Skeletal muscle tissue (tissue), 4 donors: ENCODE measurements around the gene CDK18. TPM values are rescaled to one million over a fixed set of nuclear protein-coding genes. Genes with fewer than 3 reads are reported as not detected.
A peak's percentile ranks its signal among the peaks of the same experiment; 100 is the strongest.

Source experiments
- H3K27ac ChIP-seq: one replicate; pipeline ENCODE4 v1.7.0; 2013; ENCODE audit warnings: mild to moderate bottlenecking, low read depth, low read length, inconsistent platforms
- H3K27me3 ChIP-seq, 3 donors: one replicate each; pipeline ENCODE4 v1.7.0; 2013; ENCODE audit warnings: low read length in 3 of 3; ENCODE audit not compliant: control insufficient read depth in 3 of 3, insufficient read depth in 3 of 3
- H3K36me3 ChIP-seq, 3 donors: one replicate each; pipeline ENCODE4 v1.7.0; 2013; ENCODE audit warnings: low read length in 3 of 3; ENCODE audit not compliant: control insufficient read depth in 3 of 3, insufficient read depth in 3 of 3
- H3K4me1 ChIP-seq, 3 donors: one replicate each; pipeline ENCODE4 v1.7.0; 2013; ENCODE audit warnings: low read length in 3 of 3, mild to moderate bottlenecking in 3 of 3; ENCODE audit not compliant: control insufficient read depth in 3 of 3, insufficient read depth in 3 of 3
- H3K4me3 ChIP-seq, 3 donors: one replicate each; pipeline ENCODE4 v1.7.0; 2013; ENCODE audit warnings: low read length in 3 of 3
- H3K9ac ChIP-seq, 3 donors: one replicate each; pipeline ENCODE4 v1.7.0; 2013; ENCODE audit warnings: low read length in 3 of 3, mild to moderate bottlenecking in 3 of 3, moderate library complexity in 2 of 3, low read depth in 1 of 3
- H3K9me3 ChIP-seq, 3 donors: one replicate each; pipeline ENCODE4 v1.7.0; 2013; ENCODE audit warnings: low read length in 3 of 3; ENCODE audit not compliant: control insufficient read depth in 3 of 3
- total RNA-seq: library from RNA; depleted of rRNA; stranded (reverse); fragments of >200 nt; gene quantifications from one replicate; pipeline ENCODE4 v1.2.3, GENCODE V29; 2014
- donor health status: Osteomylitis.

Gene CDK18
- total RNA-seq, 1 donor from 2014 or later: 3.7 TPM

DNA sequence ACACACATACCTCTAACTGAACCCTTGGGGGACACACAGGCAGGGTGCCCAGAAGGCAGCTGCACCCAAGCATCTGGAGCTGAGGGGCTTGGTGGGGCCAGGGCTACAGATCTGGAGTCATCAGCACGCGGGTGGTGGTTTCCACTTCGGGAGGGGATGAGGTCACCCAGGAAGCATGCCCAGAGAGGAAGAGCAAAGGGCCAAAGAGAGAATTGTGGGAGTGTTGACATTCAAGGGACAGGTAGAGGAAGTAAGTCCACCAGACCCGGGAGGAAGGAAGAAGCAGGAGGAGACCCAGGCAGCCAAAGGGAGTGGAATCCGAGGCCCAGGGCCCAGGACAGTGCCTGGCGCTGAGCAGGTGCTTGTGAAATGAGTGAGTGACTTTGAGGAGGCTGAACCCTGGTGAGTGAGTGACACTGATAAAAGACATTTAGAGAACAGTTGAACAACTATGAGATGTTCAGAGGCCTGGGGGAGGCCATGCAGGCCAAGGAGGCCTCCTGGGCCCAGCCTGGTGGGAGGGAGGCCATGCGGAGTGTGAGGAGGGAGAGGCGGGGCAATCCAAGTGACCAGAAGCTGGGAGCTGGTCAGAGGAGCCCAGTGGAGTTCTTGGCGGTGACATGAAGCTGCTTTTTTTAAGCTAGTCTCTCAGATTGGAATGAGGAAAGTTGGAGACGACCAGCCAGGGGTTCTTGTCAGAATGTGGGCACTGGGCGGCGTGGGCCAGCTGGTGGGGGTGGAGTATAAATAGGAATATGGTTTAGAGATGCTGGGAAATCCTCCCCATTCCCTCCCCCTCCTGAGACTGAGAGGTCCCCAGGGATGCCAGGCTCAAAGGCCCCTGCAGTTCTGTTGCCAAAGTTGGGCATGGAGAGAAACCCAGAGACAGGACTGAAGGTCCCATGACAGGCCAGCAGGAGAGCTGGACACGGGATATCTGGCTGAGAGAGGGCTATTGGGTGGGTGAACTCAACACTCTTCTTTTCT is 7.9 kb downstream of the CDK18 start:
- no peaks in the 10 kb centered on the region for H3K27me3 ChIP-seq
- no peaks in the 10 kb centered on the region for H3K9me3 ChIP-seq
- H3K36me3 ChIP-seq: no peaks in the 10 kb centered on the region
- H3K4me1 ChIP-seq: peaks cover 22 to 46% (median 32%) of the 10 kb centered on the region in 3 donors
- H3K4me3 ChIP-seq: peak overlapping the region in 1 of 3 donors; percentile 29
- H3K27ac ChIP-seq: peak overlapping the region; percentile 47
- H3K9ac ChIP-seq: peak overlapping the region in 1 of 3 donors; percentile 50

DNA sequence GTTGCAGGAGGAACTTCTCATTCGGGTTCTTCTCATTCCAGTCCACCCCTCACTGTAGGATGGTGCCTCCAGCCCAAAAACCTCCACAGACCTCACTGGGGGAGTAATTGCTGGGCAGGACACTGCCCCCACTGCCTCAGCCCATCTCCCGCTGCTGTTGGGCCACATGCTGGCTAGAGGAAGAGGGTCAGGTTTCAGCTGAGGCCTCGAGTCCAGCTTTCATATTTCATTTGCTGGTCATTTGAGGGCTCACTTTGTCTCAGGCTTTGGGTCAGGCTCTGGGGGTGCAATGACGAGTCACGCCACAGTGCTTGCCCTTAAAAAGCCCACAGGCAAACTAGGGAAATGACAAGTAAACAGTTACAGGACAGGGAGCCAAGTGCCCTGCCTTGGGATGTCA is 9.3 kb downstream of the CDK18 start:
- peaks cover 22 to 53% (median 34%) of the 10 kb centered on the region in 3 donors for H3K4me1 ChIP-seq
- H3K27me3 ChIP-seq: no peaks in the 10 kb centered on the region
- H3K9me3 ChIP-seq: no peaks in the 10 kb centered on the region
- H3K9ac ChIP-seq: no peak overlapping the region
- no peaks in the 10 kb centered on the region for H3K36me3 ChIP-seq
- H3K4me3 ChIP-seq: no peak overlapping the region
- no peak overlapping the region for H3K27ac ChIP-seq

DNA sequence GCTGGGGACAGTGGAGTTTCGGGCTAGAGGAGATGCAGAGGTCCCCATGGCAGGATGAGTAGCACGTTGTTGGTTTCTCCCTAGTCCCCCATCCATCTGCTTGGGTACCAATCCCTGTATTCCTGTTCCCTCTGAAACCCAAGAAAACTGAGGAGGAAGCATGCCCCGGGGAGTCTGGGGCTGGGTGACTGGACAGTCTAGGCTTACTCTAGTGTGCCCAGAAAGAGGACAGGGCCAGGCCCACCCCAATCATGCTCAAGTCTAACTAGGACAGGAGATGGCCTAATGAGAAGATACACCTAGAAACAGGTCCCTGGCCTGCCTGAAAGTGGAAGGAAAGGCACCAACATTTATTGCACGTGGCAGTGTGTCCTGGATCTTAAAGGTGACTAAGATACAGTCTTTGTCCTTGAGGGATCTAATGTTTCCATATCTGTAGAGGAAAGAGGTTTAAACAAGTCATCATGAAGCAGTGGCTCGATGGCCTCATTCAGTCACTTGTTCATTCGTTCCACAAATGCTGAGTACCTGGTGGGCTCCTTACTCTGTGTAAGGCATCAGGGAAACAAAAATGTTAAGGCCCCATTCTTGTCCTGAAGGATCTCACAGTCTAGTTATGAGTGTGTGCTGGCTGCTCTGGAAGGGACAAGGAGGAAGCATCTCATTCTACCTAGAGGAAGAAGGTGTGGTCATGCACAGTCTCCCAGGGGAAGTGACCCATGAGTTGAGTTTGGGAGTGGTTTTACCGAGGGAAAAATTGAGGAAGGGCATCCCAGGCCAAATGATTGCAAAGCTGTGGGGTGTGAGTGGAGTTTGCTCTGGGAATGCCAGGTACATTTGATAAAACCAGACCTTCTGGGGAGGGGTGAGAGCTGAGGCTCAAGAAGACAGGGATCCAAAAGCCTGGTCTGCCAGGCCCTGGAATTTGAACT is 10.0 kb downstream of the CDK18 start:
- peaks cover 28 to 57% (median 38%) of the 10 kb centered on the region in 3 donors for H3K4me1 ChIP-seq
- no peak overlapping the region for H3K27ac ChIP-seq

DNA sequence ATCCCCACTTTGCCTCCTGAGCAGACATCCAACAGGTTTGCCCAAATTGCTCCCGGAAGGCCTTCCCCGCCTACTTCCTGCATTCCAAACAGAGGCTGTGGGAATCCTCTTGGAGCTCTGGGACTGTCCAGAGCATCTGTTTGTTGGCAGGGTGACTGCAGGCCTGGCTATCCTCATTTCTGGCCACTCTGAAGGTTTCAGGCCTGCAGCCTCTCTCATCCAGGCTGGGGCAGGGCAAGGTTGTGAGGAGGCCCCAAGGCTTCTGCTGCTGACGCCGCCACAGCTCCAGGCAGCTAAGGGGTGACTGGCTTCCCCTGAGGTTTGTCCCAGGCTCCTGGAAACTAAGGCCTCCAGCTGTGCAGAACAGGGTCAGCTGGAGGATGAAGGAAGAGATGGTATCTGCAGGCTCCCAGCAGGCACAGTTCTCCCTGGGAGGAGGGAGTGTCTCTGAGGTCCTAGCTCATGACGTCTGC is 11.3 kb downstream of the CDK18 start:
- Histone ChIP-seq H3K9me3 (no peaks in the 10 kb centered on the region), H3K4me3 (no peak overlapping the region), H3K4me1 (peaks cover 30 to 62% (median 43%) of the 10 kb centered on the region in 3 donors), H3K27ac (peak overlapping the region; percentile 47), H3K9ac (peak overlapping the region in 1 of 3 donors; percentile 25), H3K27me3 (peaks cover 0 to 5% (median 3%) of the 10 kb centered on the region in 3 donors), H3K36me3 (no peaks in the 10 kb centered on the region)

More for the DNA sequence above, 10.0 kb downstream of the CDK18 start:
- H3K9me3 ChIP-seq: no peaks in the 10 kb centered on the region
- no peak overlapping the region for H3K4me3 ChIP-seq
- H3K9ac ChIP-seq: no peak overlapping the region
- peaks cover 0 to 2% (median 0%) of the 10 kb centered on the region in 3 donors for H3K27me3 ChIP-seq
- H3K36me3 ChIP-seq: no peaks in the 10 kb centered on the region

DNA sequence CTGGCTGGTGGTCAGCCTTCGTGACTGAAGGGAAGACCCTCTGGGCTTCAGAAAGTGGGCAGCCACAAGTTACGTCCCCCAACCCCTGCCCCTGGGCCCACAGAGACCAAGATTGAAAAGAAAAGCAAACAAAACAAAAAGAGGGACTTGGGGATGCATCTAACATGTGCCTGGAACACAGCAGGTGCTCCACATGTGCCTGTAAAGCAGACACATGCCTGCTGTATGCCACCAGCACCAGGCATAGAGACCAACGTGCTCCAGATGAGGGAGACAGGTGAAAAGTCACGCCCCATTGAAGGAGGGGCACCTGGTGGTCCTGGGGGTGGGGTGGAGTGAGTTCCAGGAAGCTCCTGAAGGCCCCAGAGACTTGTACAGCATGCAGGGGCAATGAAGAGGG is 11.9 kb downstream of the CDK18 start:
- H3K4me1 ChIP-seq: peaks cover 30 to 62% (median 43%) of the 10 kb centered on the region in 3 donors

DNA sequence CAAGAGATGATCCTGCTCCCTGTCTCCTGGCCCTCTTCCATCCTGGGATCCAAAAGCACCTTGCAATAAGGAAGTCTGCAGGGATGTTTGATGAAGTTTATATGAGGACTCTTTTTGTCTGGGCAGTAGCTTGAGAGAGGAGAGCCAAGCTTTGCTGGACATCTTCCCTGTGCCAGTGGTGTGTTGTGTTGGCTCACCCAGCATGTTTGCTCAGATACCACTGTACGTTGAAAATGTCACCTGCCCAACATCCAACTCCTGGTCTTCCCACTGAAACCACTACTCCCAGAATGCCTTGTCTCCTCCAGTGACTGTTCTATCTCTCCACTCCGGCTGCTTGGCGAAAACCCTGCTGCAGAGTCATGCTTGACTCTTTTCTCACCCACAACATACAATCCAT is 12.8 kb downstream of the CDK18 start:
- H3K36me3 ChIP-seq: no peaks in the 10 kb centered on the region
- no peak overlapping the region for H3K4me3 ChIP-seq
- no peak overlapping the region for H3K27ac ChIP-seq
- H3K27me3 ChIP-seq: peaks cover 0 to 9% (median 5%) of the 10 kb centered on the region in 3 donors
- peaks cover 25 to 56% (median 38%) of the 10 kb centered on the region in 3 donors for H3K4me1 ChIP-seq
- H3K9ac ChIP-seq: no peak overlapping the region
- H3K9me3 ChIP-seq: no peaks in the 10 kb centered on the region

More for the DNA sequence above, 11.9 kb downstream of the CDK18 start:
- Histone ChIP-seq H3K9me3 (no peaks in the 10 kb centered on the region), H3K9ac (peak overlapping the region in 1 of 3 donors; percentile 25), H3K36me3 (no peaks in the 10 kb centered on the region), H3K27me3 (peaks cover 0 to 6% (median 5%) of the 10 kb centered on the region in 3 donors), H3K4me3 (no peak overlapping the region), H3K27ac (peak overlapping the region; percentile 47)

DNA sequence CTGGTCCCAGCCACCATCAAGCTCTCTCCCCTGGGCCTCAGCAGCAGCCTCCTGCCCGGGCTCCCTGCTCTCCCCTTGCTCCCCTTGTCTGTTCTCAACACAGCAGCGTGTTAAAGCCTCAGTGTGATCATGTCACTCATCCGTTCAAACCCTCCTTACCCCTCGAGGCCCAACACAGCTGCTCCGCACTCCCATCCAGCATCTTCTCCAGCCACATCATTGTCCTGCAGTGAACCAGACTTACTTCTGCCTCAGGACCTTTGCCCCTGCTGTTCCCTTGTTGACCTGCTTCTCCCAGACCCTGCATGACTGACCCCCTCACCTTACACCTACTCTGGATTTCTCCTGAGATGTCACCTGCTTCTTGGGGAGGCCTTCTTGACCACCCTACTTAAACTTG is 13.3 kb downstream of the CDK18 start:
- Histone ChIP-seq H3K36me3 (no peaks in the 10 kb centered on the region), H3K27ac (no peak overlapping the region), H3K9ac (no peak overlapping the region), H3K9me3 (no peaks in the 10 kb centered on the region), H3K27me3 (peaks cover 0 to 9% (median 5%) of the 10 kb centered on the region in 3 donors), H3K4me1 (peaks cover 23 to 52% (median 36%) of the 10 kb centered on the region in 3 donors), H3K4me3 (no peak overlapping the region)

DNA sequence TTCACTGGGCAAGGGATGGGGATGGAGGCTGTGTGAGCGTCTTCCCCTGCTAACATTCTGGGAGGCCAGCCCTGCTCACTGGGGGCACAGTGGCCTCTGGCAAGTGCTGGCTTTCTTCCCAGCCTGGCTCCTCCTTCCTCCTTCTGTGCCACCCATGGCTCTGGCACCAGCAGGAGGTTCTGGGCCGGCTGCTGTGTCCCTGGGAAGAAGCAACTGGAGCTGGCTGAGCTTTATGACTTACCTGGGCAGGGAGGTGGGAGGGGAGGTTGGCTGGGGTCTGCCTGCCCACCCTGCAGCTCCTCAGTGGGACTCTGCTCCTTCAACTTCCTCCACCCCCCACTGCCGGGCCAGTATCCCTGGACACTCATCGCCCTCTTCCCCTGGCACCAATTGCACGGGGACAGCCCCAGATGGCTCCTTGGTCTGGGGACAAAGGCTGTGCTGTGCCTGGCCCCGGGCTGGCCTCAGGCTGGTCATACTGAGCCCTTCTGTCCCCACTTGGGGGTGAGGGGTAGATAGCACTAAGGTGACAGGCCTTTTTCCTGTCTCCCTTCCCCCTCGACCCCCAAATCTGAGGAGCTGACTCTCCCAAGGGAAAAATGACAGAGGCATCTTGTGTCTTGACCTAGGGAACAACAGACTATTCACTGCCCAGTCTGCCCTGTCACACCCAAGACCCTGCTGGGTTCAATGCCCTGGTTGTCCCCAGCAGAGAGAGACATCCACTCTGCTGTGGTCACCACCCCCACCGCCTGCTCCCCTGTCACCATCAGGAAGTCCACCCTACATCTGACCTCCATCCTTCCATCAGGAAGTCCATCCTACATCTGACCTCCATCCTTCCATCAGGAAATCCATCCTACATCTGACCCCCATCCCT is 14.4 kb downstream of the CDK18 start:
- Histone ChIP-seq H3K4me3 (no peak overlapping the region), H3K36me3 (no peaks in the 10 kb centered on the region), H3K9ac (no peak overlapping the region), H3K9me3 (no peaks in the 10 kb centered on the region), H3K27ac (no peak overlapping the region), H3K27me3 (peaks cover 0 to 9% (median 5%) of the 10 kb centered on the region in 3 donors), H3K4me1 (peaks cover 23 to 43% (median 30%) of the 10 kb centered on the region in 3 donors)
